OCI-LY1 (cell line): ENCODE results near the gene LIM2.
A peak's percentile ranks its signal among the peaks of the same experiment; 100 is the strongest.

Experiments
- H2AFZ ChIP-seq: fragments of 200-600 bp; sonication (generic), shearing (Covaris generic); 2 replicates; pipeline ENCODE4 v1.6.0; 2014; ENCODE audit warnings: antibody characterized with exemption, mild to moderate bottlenecking, low read length
- H3F3A ChIP-seq: fragments of 200-600 bp; sonication (generic), shearing (Covaris generic); 2 replicates; pipeline ENCODE4 v1.6.0; 2014; ENCODE audit warnings: mild to moderate bottlenecking, antibody characterized with exemption, low read length, moderate library complexity; ENCODE audit not compliant: insufficient read depth
- H3K27ac ChIP-seq: fragments of 200-600 bp; sonication (generic); 2 replicates; pipeline ENCODE4 v1.5.1; 2014; ENCODE audit warnings: low read length, mixed run types, mild to moderate bottlenecking, low read depth; ENCODE audit not compliant: poor library complexity, severe bottlenecking
- H3K27me3 ChIP-seq: fragments of 200-600 bp; sonication (generic); 2 replicates; pipeline ENCODE4 v1.6.0; 2014; ENCODE audit warnings: antibody characterized with exemption, mild to moderate bottlenecking, low read length, moderate library complexity; ENCODE audit not compliant: insufficient read depth
- H3K36me3 ChIP-seq: fragments of 200-600 bp; sonication (generic); 2 replicates; pipeline ENCODE4 v1.6.1; 2014; ENCODE audit warnings: mild to moderate bottlenecking, antibody characterized with exemption, low read length, moderate library complexity, mixed read lengths; ENCODE audit not compliant: insufficient read depth
- H3K4me1 ChIP-seq: fragments of 200-600 bp; sonication (generic); 2 replicates; pipeline ENCODE4 v1.5.1; 2014; ENCODE audit warnings: mild to moderate bottlenecking, low read length, moderate library complexity; ENCODE audit not compliant: insufficient read depth, severe bottlenecking
- H3K4me2 ChIP-seq: fragments of 200-600 bp; sonication (generic), shearing (Covaris generic); 2 replicates; pipeline ENCODE4 v1.6.1; 2014; ENCODE audit warnings: low read length
- H3K4me3 ChIP-seq: fragments of 200-600 bp; sonication (generic); 2 replicates; pipeline ENCODE4 v1.5.1; 2014; ENCODE audit warnings: low read length, low read depth, mild to moderate bottlenecking, mixed read lengths; ENCODE audit not compliant: poor library complexity, severe bottlenecking
- H3K79me2 ChIP-seq: fragments of 200-600 bp; shearing (Covaris generic); 2 replicates; pipeline ENCODE4 v1.6.1; 2016; ENCODE audit warnings: mixed run types, low read length, mixed read lengths; ENCODE audit not compliant: insufficient read depth
- H3K9ac ChIP-seq: fragments of 200-600 bp; sonication (generic), shearing (Covaris generic); 2 replicates; pipeline ENCODE4 v1.6.1; 2014; ENCODE audit warnings: mild to moderate bottlenecking, low read length, mixed read lengths
- H3K9me2 ChIP-seq: fragments of 200-600 bp; sonication (generic), shearing (Covaris generic); 2 replicates; pipeline ENCODE4 v1.6.1; 2014; ENCODE audit warnings: low read depth, mild to moderate bottlenecking, low read length, mixed read lengths
- H3K9me3 ChIP-seq: fragments of 200-600 bp; shearing (Covaris generic); 2 replicates; pipeline ENCODE4 v1.6.1; 2014; ENCODE audit warnings: low read length, mixed read lengths
- H4K20me1 ChIP-seq: fragments of 200-600 bp; sonication (generic), shearing (Covaris generic); 2 replicates; pipeline ENCODE4 v1.6.0; 2016; ENCODE audit warnings: mild to moderate bottlenecking, low read length; ENCODE audit not compliant: insufficient read depth
- EZH2 ChIP-seq: fragments of 200-600 bp; sonication (generic), shearing (Covaris generic); IDR thresholded peaks from 2 replicates; pipeline ENCODE4 v1.8.0; 2017; ENCODE audit warnings: borderline replicate concordance, mixed run types, mild to moderate bottlenecking, antibody characterized with exemption, low read length, moderate library complexity, mixed read lengths
- TF ChIP-seq, protein P1 (sequence below): fragments of 200-600 bp; sonication (generic), shearing (Covaris generic); IDR thresholded peaks from 2 replicates; pipeline ENCODE4 v1.5.1; 2017; ENCODE audit warnings: mild to moderate bottlenecking, antibody characterized with exemption, low read length, moderate library complexity, mixed read lengths

The LIM2 gene

DNA sequence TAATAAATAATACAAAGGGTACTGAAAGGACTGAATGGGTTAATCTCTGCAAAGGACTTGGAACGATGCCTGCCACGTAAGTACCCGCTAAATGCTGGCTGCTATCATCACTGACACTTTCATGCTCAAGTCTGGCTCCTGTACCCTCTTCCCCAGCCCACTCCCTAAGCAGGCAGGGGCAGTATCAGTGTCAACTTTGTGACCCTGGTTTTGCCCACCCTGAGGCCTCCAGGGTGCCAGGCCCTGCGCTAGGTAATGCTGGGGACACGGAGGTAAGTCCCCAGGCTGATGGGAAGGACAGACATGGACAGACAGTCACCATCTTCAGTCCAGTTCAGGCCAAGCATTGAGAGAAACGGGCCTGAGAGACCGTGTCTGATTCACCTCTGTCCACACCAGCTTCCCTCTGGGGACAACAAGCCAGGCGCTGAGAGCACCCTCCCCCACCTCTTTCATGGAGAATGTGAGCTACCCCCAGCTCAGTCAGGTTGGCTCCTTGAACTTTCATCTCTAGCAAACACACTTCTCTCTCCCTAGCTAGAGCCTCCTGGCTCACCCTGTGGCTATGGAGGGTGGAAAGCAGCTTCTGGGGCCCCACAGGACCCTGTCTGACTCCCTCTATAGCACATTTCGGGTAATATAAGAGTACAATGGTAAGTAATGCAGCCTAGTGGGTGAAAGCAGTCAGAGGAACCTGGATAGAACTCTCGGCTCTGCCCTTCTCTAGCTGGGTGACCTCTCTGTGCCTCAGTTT is 22.4 kb downstream of the LIM2 start:
- peak overlapping the region; percentile 82 for H3K27ac ChIP-seq
- H3K36me3 ChIP-seq: no peaks in the 10 kb centered on the region
- no peak overlapping the region for H2AFZ ChIP-seq
- no peaks in the 10 kb centered on the region for H4K20me1 ChIP-seq
- no peaks in the 10 kb centered on the region for H3K9me2 ChIP-seq
- H3K4me3 ChIP-seq: peak overlapping the region; percentile 90
- H3K9ac ChIP-seq: peak overlapping the region; percentile 99
- TF ChIP-seq, protein P1, sequence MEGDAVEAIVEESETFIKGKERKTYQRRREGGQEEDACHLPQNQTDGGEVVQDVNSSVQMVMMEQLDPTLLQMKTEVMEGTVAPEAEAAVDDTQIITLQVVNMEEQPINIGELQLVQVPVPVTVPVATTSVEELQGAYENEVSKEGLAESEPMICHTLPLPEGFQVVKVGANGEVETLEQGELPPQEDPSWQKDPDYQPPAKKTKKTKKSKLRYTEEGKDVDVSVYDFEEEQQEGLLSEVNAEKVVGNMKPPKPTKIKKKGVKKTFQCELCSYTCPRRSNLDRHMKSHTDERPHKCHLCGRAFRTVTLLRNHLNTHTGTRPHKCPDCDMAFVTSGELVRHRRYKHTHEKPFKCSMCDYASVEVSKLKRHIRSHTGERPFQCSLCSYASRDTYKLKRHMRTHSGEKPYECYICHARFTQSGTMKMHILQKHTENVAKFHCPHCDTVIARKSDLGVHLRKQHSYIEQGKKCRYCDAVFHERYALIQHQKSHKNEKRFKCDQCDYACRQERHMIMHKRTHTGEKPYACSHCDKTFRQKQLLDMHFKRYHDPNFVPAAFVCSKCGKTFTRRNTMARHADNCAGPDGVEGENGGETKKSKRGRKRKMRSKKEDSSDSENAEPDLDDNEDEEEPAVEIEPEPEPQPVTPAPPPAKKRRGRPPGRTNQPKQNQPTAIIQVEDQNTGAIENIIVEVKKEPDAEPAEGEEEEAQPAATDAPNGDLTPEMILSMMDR: peak; percentile 19; the same call in 1 of the 2 replicates
- TF ChIP-seq EZH2: no peak
- H3K4me2 ChIP-seq: peak overlapping the region; percentile 80
- H3K79me2 ChIP-seq: no peaks in the 10 kb centered on the region
- no peaks in the 10 kb centered on the region; the same call in 1 of the 2 replicates for H3K27me3 ChIP-seq
- no peaks in the 10 kb centered on the region for H3K9me3 ChIP-seq
- H3K4me1 ChIP-seq: peaks cover 45% of the 10 kb centered on the region
- no peaks in the 10 kb centered on the region for H3F3A ChIP-seq

DNA sequence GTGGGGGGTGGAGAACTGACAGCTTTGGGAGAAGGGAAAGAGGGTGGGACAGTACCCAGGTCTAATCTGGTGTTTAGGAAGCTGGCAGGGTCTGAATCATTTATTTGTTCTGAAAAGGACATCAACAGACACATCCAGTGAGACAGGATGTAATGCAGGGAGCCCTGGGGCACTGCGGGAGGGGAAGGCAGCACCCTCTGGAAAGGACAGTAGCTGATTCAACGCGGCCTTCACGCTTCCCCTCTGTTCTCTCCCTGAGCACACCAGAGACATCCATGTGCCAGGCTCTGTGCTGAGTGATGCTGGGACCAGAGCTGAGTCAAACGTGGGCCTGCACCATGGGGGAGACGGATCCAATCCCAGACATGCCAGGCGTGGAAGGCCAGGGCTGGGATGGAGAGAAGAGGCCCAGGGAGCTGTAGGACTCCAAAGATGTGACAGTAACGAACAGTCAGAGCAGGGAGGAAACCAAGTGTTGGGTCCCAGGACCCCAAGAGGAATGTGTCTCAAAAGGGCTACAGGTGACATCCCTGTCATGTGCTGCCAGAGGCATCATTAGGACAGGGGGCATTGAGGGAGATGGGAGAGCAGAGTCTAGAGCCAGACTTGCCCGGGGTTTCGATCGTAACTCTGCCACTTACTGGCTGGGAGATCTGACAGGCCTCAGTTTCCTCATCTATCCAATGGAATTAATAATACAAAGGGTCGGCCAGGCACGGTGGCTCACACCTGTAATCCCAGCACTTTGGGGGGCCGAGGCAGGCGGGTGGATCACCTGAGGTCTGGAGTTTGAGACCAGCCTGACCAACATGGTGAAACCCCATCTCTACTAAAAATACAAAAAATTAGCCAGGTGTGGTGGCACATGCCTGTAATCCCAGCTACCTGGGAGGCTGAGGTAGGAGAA is 23.3 kb downstream of the LIM2 start:
- Histone ChIP-seq H3K4me2 (peak overlapping the region; percentile 28; the same call in 1 of the 2 replicates), H3K79me2 (no peaks in the 10 kb centered on the region), H2AFZ (no peak overlapping the region), H3K27me3 (no peaks in the 10 kb centered on the region), H3K27ac (no peak overlapping the region), H3K4me3 (no peak overlapping the region), H3K9me2 (no peaks in the 10 kb centered on the region), H3K36me3 (no peaks in the 10 kb centered on the region), H3K9ac (no peak overlapping the region; the same call in 1 of the 2 replicates), H3F3A (no peaks in the 10 kb centered on the region), H3K9me3 (no peaks in the 10 kb centered on the region), H3K4me1 (peaks cover 45% of the 10 kb centered on the region), H4K20me1 (no peaks in the 10 kb centered on the region)
- TF ChIP-seq EZH2: no peak
- TF ChIP-seq, protein P1: no peak

DNA sequence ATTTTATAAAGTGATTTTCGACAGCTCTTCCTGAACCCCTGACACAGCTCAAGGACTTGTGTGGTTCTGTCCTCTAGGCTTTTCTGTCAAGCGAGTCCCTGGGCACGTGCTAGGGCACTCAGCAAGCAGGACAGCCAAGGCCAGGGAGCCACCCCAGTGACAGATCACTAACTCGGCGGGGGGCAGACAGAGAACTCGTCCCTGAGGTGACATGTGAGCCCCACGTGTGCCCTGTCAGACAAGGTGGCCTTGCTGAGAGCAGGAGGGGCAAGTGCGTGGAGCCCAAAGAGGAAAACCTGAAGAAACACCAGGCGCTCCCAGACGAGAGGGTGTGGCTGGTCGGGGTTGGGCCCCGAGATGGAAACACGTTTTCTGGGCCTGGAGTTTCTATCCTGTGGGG is 26.5 kb downstream of the LIM2 start:
- H3K79me2 ChIP-seq: no peaks in the 10 kb centered on the region
- no peak overlapping the region for H3K27ac ChIP-seq
- no peaks in the 10 kb centered on the region for H3K27me3 ChIP-seq
- H3K4me1 ChIP-seq: peaks cover 37% of the 10 kb centered on the region
- H3K9me2 ChIP-seq: no peaks in the 10 kb centered on the region
- no peak overlapping the region for H2AFZ ChIP-seq
- H3F3A ChIP-seq: no peaks in the 10 kb centered on the region
- no peaks in the 10 kb centered on the region for H4K20me1 ChIP-seq
- H3K4me2 ChIP-seq: no peak overlapping the region
- no peak overlapping the region for H3K4me3 ChIP-seq
- no peak overlapping the region for H3K9ac ChIP-seq
- no peaks in the 10 kb centered on the region for H3K9me3 ChIP-seq
- no peak for TF ChIP-seq EZH2
- TF ChIP-seq, protein P1: no peak
- peaks cover 3% of the 10 kb centered on the region for H3K36me3 ChIP-seq
